ENCODE data around the gene EDNRB. TPM values are rescaled to one million over a fixed set of nuclear protein-coding genes. Genes with fewer than 3 reads are reported as not detected.
"Not testable (repeated sequence)": the region's sequence is repeated elsewhere in the genome, so short reads cannot be mapped to it uniquely, and the experiment has no call there.

Gene EDNRB
- total RNA-seq, 1 experiment from 2014 or later = 0.13 TPM

DNA sequence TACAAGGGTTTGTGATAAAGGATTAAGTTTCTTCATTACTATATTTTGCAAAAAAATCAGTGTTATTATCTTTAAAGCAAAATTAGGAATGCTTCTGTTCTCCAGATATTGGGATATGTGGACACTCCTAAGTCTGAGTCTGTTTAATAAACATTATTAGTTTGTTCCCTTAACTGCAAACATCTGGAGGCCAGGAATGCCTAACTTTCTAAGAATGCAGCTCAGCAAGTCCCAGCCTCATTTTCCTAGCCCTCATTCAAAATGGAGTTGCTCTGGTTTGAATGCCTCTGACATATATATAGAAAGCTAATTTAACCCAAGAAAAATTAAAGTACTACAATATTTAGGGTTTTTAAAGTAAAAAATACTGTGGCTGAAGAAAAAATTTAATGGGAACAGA is 33.6 kb upstream of the EDNRB start:
- BruUV-seq (replicated peaks) = no TSS peak
- Histone ChIP-seq H3K4me3 (ENCODE audit: low read depth, low read length, poor library complexity, severe bottlenecking) (no peak overlapping the region), H3K36me3 (ENCODE audit: insufficient read depth, low read length, poor library complexity, severe bottlenecking) (no peaks in the 10 kb centered on the region), H3K27me3 (replicated peaks; ENCODE audit: insufficient read depth, low read depth, low read length, poor library complexity) (peaks cover 14% of the 10 kb centered on the region), H3K9me3 (ENCODE audit: low read depth, low read length, poor library complexity, severe bottlenecking) (no peaks in the 10 kb centered on the region), H3K4me1 (ENCODE audit: insufficient read depth, low read length, poor library complexity, severe bottlenecking) (no peaks in the 10 kb centered on the region), H3K27ac (ENCODE audit: low read depth, low read length, poor library complexity, severe bottlenecking) (no peak overlapping the region)
- DNase-seq (ENCODE audit: low spot score) = no peak
- ChIA-PET CTCF (no interaction called here), POLR2A (ENCODE audit: low non-redundant PET) (no interaction called here)
- intact Hi-C loops (cut with micrococcal nuclease; ENCODE audit: unreplicated experiment) = no loop called here
- TF ChIP-seq, protein P1, sequence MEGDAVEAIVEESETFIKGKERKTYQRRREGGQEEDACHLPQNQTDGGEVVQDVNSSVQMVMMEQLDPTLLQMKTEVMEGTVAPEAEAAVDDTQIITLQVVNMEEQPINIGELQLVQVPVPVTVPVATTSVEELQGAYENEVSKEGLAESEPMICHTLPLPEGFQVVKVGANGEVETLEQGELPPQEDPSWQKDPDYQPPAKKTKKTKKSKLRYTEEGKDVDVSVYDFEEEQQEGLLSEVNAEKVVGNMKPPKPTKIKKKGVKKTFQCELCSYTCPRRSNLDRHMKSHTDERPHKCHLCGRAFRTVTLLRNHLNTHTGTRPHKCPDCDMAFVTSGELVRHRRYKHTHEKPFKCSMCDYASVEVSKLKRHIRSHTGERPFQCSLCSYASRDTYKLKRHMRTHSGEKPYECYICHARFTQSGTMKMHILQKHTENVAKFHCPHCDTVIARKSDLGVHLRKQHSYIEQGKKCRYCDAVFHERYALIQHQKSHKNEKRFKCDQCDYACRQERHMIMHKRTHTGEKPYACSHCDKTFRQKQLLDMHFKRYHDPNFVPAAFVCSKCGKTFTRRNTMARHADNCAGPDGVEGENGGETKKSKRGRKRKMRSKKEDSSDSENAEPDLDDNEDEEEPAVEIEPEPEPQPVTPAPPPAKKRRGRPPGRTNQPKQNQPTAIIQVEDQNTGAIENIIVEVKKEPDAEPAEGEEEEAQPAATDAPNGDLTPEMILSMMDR (conservative IDR thresholded peaks at IDR 0.05; ENCODE audit: low read depth, low read length) = no peak
- TF ChIP-seq EZH2 (IDR thresholded peaks at IDR 0.05; ENCODE audit: borderline replicate concordance, low read depth, low read length, poor library complexity, severe bottlenecking) = no peak

DNA sequence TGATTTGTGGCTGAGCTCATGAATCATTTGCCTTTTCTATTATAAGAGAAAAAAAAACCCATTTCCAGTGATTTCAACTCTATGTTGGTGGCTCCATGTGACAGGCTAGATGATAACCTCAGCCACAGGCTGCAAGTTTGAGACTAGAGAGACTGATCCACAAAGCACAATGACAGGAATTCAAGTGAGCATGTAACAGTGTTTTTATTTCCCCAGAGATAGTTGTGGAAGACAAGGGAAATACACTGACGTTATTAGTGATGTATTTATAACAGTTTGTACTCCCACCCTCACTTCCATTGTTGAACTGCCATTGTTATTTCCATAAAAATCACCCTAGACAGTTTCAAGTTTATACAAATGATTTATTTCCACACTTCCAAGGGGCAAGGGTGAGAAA is 27.9 kb upstream of the EDNRB start:
- TF ChIP-seq EZH2 (IDR thresholded peaks at IDR 0.05; ENCODE audit: borderline replicate concordance, low read depth, low read length, poor library complexity, severe bottlenecking) = no peak
- TF ChIP-seq, protein P1 (conservative IDR thresholded peaks at IDR 0.05; ENCODE audit: low read depth, low read length) = no peak
- CTCF ChIA-PET = no interaction called here

DNA sequence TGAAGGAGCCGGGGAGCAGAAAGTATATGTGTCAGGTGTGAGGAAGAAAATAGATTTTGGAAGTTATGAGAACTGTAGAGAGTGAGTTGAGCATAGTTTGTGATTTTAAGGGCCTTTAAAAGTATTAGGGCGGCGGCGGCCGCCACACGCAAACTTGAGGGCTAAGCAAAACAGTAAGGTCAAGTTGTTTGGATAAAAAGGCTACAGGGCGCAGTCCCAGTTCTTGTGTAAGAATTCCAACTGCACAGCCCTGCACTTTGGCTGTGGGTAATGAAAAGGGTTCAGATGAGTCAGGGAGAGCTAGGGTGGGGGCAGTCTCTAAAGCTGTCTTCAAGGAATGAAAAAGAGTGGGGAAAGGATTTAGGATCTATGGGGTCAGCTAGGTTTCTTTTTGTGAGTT is 16.4 kb upstream of the EDNRB start:
- intact Hi-C loops (cut with micrococcal nuclease; ENCODE audit: unreplicated experiment); DNase-seq (ENCODE audit: low spot score); CTCF ChIA-PET; H3K4me1 ChIP-seq (ENCODE audit: insufficient read depth, low read length, poor library complexity, severe bottlenecking); H3K4me3 ChIP-seq (ENCODE audit: low read depth, low read length, poor library complexity, severe bottlenecking); POLR2A ChIA-PET (ENCODE audit: low non-redundant PET); BruUV-seq (replicated peaks); H3K36me3 ChIP-seq (ENCODE audit: insufficient read depth, low read length, poor library complexity, severe bottlenecking); H3K27ac ChIP-seq (ENCODE audit: low read depth, low read length, poor library complexity, severe bottlenecking); H3K9me3 ChIP-seq (ENCODE audit: low read depth, low read length, poor library complexity, severe bottlenecking): not testable (repeated sequence)
- peaks cover 26% of the 10 kb centered on the region for H3K27me3 ChIP-seq (replicated peaks; ENCODE audit: insufficient read depth, low read depth, low read length, poor library complexity)

More for the DNA sequence above, 27.9 kb upstream of the EDNRB start:
- H3K9me3 ChIP-seq (ENCODE audit: low read depth, low read length, poor library complexity, severe bottlenecking) = no peaks in the 10 kb centered on the region
- peaks cover 20% of the 10 kb centered on the region for H3K27me3 ChIP-seq (replicated peaks; ENCODE audit: insufficient read depth, low read depth, low read length, poor library complexity)
- H3K27ac ChIP-seq (ENCODE audit: low read depth, low read length, poor library complexity, severe bottlenecking) = no peak overlapping the region
- no peak for DNase-seq (ENCODE audit: low spot score)
- intact Hi-C loops (cut with micrococcal nuclease; ENCODE audit: unreplicated experiment) = no loop called here
- BruUV-seq (replicated peaks) = no TSS peak
- no peak overlapping the region for H3K4me3 ChIP-seq (ENCODE audit: low read depth, low read length, poor library complexity, severe bottlenecking)
- POLR2A ChIA-PET (ENCODE audit: low non-redundant PET) = no interaction called here
- H3K4me1 ChIP-seq (ENCODE audit: insufficient read depth, low read length, poor library complexity, severe bottlenecking) = no peaks in the 10 kb centered on the region
- no peaks in the 10 kb centered on the region for H3K36me3 ChIP-seq (ENCODE audit: insufficient read depth, low read length, poor library complexity, severe bottlenecking)

DNA sequence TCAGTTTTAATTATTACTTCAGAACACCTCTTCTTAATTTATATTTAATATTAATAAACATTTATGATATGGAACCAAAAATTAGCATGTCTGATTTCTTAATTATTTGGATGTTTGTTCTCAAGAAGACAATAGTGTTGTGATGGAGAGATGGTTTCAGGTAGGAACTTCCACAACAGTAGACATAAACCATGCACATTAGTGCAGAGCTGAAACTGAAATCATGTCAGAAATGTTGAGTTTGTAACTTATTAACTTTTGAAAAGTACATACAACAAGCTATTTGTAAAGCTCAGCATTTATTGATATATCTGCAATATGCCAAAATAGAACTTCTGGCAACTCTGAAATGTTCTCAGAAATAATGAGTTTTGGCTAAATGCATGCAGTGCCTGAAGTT is 11.8 kb upstream of the EDNRB start:
- POLR2A ChIA-PET (ENCODE audit: low non-redundant PET) = no interaction called here
- CTCF ChIA-PET = no interaction called here
- H3K4me1 ChIP-seq (ENCODE audit: insufficient read depth, low read length, poor library complexity, severe bottlenecking) = peaks cover 7% of the 10 kb centered on the region
- H3K9me3 ChIP-seq (ENCODE audit: low read depth, low read length, poor library complexity, severe bottlenecking) = no peaks in the 10 kb centered on the region
- no peak overlapping the region for H3K4me3 ChIP-seq (ENCODE audit: low read depth, low read length, poor library complexity, severe bottlenecking)
- no TSS peak for BruUV-seq (replicated peaks)
- peaks cover 36% of the 10 kb centered on the region for H3K27me3 ChIP-seq (replicated peaks; ENCODE audit: insufficient read depth, low read depth, low read length, poor library complexity)
- H3K27ac ChIP-seq (ENCODE audit: low read depth, low read length, poor library complexity, severe bottlenecking) = no peak overlapping the region
- intact Hi-C loops (cut with micrococcal nuclease; ENCODE audit: unreplicated experiment) = loop anchor here (2.0 kb wide), 1 partner anchor 70 kb away; no protein-coding TSS in a partner anchor
- DNase-seq (ENCODE audit: low spot score) = no peak
- TF ChIP-seq, protein P1 (conservative IDR thresholded peaks at IDR 0.05; ENCODE audit: low read depth, low read length) = no peak
- no peak for TF ChIP-seq EZH2 (IDR thresholded peaks at IDR 0.05; ENCODE audit: borderline replicate concordance, low read depth, low read length, poor library complexity, severe bottlenecking)
- H3K36me3 ChIP-seq (ENCODE audit: insufficient read depth, low read length, poor library complexity, severe bottlenecking) = no peaks in the 10 kb centered on the region

All from A673 (cell line).